GM08714 (cell line): ENCODE results near the gene EPS8L3.

Source experiments
- H3K4me3 ChIP-seq: fragments of 200-500 bp; sonication (Bioruptor generic); 2 replicates; pipeline ENCODE4 v1.5.1; 2014; ENCODE audit warnings: mild to moderate bottlenecking, low read length, inconsistent platforms
- ZNF274 ChIP-seq: IDR thresholded peaks from 2 replicates; pipeline ENCODE4 v1.6.1; 2012; ENCODE audit warnings: mild to moderate bottlenecking, low read depth, low read length

Gene EPS8L3

DNA sequence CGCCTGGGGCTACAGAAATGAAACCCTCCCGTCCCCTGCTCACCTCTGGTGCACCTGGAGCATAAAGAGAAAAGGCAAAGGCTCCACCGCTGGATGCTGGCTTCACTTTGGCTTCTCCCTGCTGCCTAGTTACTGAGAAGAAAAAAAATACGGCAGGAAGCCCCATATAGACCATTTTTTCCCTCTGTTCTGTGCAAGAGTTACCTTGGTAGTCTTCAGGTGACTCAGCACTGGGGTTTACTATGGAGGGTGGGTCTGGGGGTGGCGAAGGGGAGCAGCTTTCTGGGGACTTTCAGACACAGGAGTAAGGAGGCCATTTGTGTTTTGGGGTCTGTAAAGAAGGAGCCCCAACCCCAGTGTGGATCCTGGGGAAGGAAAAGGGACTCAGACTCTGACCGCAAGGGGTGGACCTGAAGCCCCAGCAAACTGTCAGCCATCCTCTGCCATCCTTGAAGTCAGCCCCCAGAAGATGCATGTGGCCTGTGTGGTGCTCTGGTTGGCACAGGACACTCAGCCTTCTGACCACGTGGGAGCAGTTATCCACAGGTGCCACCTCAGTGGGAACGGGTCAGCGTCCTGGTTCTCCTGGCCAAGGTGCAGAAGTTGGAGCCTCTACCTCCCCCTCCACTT is 25.9 kb upstream of the EPS8L3 start:
- no peak overlapping the region for H3K4me3 ChIP-seq

DNA sequence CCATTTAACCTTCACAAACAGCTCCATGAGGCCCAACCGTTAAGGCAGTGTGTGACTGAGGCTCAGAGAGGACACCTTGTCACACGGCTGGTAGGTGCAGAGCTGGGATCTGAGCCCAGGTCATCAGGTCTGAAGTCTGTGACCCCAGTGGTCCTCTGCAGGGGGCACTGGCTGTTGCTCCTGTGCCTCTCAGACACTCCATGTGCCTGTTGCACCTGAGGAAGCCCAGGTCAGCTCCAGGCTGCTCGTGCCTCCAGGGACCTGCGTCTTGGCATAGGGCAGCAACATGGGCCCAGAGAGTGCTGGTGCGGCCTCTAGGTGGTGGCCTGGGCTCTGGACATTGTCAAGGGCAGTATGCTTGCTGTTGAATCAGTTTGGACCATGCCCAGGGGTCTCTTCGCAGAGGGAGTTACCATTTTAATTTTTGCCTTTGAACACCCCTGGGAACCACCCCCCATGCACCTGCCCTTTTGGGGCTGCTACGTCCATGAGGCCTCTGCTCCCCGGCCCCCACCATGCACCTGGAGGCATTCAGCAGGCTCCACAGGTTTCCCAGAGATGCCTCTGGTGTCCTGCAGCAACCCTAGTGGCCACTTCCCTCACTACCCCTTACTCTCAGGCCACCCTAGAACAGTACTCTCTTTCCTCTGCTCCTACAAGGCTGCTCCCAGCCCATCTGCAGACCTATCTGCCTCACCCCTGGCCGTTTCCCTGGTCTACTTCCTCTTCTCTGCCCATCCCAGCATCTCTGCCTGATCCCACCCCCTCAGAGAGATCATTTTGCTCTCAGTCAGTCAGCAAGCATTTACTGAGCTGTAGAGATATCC is 25.2 kb upstream of the EPS8L3 start:
- H3K4me3 ChIP-seq = no peak overlapping the region
- TF ChIP-seq ZNF274 = no peak

More for the DNA sequence above, 25.9 kb upstream of the EPS8L3 start:
- no peak for TF ChIP-seq ZNF274

DNA sequence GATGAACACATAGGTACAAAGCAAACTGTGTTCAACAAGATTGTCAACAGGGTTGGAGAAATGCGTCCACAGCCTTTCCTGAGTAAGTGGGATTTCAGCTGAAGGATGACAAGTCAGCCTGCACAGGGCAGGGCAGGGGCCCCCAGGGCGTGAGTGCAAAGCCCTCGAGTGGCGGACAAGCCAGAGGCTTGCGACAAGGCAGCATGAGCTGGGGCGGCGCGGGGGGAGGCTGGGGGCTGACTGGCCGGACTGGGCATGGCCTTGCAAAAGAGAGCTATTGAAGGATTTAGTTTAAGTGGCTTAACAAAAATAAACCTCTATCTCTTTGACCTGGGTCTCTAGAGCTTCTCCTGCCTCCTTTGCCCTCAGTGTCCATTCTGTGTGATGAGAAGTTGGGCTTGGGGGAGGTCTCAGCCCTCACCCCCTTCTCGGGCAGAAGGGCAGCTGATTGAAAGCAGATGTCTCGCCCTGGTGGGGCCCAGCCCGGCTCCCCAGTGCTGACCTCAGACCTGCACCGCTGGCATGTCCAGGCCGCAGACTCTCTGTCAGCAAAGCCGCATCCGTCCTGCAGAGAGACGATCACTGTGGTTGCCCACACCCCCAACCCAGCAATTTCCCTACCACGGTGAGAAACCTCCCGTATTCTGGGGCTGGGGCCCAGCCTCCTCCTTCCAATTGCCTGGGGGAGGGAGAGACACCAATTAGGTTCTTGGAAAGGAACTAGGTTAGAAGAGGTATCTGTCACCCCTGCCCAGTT is 24.3 kb upstream of the EPS8L3 start:
- no peak for TF ChIP-seq ZNF274

DNA sequence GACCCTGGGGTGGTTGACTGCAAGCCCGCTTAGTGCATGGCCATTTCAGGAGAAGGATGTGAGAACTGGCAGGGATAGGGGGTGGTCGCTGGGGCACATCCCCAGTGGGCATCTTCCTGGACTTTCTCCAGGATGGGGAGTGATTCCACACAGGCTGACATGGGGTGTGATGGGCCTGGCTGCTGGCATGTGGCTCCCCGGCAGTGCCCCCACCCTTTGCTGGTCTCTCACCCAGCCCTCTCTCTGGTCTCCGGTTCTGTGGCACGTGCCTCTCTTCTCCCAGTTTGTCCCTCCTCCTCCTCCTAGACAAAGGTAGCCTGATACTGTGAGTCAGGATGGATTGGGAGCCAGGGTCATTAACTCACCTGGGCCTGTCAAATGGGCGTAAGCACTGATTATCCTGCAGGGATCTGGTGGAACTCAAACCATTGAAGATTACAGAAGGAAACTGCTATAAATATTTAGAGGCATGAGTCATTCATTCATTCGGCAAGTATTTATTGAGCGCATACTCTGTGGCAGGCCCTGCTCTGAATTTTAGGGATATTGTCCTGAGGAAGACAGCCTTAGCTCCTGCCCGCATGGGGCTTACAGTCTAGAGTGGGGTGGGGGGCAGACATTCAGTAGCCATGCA is 23.6 kb upstream of the EPS8L3 start:
- no peak overlapping the region for H3K4me3 ChIP-seq
- TF ChIP-seq ZNF274 = no peak

More for the DNA sequence above, 24.3 kb upstream of the EPS8L3 start:
- no peak overlapping the region for H3K4me3 ChIP-seq

DNA sequence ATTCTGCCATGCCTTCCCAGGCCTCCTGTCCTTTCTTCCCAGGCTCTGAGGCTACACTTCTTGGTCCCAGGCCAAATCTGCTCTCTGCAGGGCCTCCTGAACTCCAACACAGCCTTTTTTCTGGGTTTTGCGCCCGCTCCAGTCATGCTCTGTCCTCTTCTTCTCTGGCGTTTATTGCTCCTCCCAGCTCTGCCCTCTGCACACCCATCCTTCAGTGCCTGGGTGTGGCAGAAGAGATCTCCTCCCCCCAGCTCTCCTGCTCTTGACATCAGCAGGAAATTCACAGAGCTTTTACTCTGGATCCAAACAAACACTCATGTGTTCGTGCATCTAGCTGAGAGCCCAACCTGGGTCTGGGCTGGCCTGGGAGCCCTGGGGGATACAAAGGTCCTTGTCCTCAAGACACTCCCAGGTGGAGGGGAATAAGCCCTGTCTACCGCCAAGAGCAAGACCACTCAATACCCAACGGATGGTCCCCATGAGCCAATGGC is 22.9 kb upstream of the EPS8L3 start:
- H3K4me3 ChIP-seq = no peak overlapping the region
- TF ChIP-seq ZNF274 = no peak

DNA sequence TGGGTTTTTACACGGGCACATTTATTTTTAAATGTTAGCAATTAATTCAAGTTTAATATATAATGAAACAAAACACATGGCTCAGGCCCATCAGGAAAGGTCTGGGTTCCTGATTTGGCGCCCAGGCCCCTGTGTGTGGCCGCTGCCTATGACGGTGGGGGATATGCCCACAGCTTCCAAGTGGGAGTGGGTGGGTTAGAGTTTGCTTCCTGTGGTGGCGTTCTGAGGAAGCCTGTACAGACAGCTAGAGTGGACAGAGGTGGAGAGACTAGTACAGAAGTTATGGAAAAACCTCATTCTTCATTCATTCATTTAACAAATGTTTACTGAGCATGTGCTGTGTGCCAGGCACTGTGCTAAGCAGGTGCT is 22.4 kb upstream of the EPS8L3 start:
- no peak for TF ChIP-seq ZNF274
- H3K4me3 ChIP-seq = no peak overlapping the region

DNA sequence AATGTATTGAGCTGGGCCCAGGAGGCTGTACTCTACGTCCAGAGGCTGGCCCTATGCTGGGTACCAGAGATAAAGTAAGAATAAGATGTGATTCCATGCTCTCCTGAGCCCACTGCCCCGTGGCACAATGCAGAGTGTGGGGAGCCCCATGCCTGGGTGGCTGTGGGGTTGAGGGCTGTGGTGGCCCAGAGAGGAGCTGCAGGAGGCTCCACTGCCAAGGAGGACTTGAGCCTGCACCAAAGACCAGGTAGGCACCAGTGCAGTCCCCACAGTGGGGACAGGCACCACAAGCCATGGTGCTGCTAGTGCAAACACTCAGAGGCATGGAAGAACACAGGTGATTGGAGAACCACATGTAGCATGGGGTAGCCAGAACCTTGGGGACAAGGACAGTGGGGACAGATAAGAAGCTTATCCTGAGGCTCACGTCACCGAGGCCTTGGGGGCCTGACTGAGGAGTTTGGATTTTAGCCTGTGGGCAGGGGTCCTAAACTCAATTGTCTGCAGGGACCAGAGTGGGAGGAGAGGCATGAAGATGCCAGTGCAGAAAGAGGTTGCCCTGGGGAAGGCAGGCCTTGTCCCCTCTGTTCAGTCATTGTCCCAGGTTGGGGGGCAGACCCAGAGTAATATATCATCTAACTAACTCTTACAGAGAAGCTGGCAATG is 21.9 kb upstream of the EPS8L3 start:
- H3K4me3 ChIP-seq = no peak overlapping the region
- TF ChIP-seq ZNF274 = no peak

DNA sequence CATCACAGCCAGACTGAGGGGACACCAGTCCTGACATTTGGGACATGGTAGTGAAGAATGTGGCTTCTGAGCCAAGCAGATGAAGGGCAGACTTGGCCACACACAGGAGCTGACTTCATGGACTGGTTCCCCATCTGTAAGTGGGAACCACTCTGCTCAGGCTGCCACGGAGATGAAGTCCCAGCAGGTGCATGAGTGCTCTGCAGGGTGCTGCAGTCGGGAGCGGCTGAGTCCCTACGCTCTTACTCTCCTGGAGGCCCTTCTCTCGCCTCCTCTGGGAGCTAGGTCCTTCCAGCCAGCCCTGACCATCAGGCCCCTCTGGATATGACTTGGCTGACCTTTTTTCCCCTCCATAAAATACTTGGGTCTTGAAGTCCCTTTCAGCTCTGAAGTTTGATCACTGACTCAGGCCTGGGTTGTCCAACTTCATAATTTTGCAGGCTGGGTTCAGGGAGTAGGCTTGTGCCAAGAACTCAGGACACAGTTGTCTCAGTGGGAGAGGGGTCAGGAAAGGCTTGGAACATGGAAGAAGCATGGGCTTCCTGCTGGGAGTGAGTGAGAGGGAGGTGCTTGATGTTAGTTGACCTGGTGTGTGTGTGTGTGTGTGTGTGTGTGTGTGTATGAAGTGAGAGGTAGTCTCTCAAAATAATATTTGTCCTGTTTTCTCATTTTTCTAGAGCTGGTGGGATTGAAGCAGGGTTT is 21.0 kb upstream of the EPS8L3 start:
- no peak for TF ChIP-seq ZNF274

DNA sequence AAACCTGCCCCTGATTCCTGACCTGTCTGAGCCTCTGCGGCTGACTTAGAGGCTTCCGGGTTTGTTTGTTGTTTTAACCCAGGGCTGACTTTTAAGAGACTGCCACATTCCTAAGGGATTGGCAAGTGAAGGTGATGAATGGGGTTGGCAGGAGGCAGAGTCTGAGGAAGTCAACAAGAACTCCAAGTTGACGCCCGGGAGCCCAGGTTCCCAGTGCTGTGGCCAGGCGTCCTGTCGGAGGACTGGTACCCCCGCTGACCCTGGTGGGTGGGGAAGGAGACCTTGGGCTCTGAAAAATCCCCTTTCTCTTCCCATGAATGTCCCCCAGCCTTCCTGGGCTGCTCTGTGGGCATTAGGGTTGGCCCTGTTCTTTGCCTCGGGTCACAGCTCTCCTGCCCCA is 19.7 kb upstream of the EPS8L3 start:
- no peak for TF ChIP-seq ZNF274

More for the DNA sequence above, 21.0 kb upstream of the EPS8L3 start:
- no peak overlapping the region for H3K4me3 ChIP-seq

DNA sequence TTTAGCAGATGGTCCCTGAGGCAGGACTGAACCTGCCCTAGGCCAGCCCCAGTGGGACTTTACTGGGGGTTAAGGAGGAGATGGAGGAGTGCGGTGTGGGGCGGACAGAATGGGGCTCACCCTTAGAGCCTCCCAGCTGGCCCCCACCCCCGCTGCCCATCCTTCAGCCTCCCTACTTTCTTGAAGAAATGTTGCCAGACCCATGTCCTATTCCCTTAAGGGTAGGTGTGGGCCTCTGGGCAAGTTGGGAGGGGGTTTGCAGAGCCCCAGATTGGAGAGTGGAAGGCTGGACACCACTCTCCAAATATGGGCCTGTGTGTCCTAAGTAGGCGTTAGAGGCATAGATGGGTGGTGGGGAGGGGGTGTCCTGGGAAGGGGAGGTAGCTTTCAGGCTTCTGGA is 19.2 kb upstream of the EPS8L3 start:
- no peak overlapping the region for H3K4me3 ChIP-seq
- no peak for TF ChIP-seq ZNF274

More for the DNA sequence above, 19.7 kb upstream of the EPS8L3 start:
- no peak overlapping the region for H3K4me3 ChIP-seq

DNA sequence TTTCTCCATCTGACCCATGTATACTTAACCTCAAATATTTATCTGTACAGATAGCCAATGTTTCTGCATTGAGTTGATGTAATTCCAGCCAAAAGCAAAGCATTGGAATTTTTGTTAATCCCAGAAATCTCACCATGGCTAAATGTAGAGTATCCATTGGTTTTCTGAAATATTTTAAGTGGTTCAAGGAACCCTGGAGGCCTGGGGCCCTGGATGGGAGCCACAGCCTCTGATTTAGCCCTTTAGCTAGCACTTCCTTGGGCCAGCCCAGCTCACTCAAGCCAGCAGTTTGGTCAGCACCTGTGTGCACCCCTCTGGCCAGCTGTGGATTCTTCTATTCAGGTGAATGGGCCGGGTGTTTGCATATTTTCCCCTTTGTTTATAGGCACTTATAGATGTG is 18.8 kb upstream of the EPS8L3 start:
- no peak for TF ChIP-seq ZNF274
- no peak overlapping the region for H3K4me3 ChIP-seq

DNA sequence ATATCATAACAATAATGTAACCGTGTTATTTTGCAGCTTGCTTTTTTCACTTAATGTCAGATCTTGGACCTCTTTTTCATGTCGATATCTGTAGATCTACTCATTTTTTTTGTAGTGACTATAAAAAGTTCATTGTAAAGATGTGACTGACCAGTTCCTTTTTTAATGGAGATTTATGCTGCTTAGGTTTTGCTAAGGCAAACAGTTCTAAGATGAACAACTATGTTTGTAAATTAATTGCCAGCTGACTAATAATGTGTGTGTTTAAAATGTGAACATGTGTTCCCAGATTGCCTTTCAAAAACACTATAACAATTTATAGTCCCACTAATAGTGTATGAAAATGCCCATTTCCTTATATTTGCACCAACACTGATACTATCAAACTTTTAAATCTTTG is 18.1 kb upstream of the EPS8L3 start:
- TF ChIP-seq ZNF274 = no peak
- H3K4me3 ChIP-seq = no peak overlapping the region

DNA sequence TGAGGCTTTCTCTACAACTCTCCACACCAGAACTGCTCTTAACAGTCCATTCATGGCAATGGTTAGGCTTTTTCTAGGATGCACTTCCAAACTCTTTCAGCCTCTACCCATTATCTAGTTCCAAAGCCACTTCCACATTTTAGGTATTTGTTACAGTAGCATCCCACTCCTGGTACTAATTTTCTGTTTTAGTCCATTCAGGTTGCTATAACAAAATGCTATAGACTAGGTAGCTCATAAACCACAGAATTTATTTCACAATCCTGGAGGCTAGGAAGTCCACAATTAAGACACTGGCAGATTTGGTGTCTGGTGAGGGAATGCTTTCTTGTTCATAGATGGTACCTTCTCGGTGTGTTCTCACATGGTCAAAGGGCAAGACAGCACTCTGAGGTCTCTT is 17.3 kb upstream of the EPS8L3 start:
- no peak overlapping the region for H3K4me3 ChIP-seq
- TF ChIP-seq ZNF274 = no peak
